HG03378 (cell line): ENCODE results near the gene DNAJC17.

Experiments used
- ATAC-seq: cut with Tn5 transposase; IDR thresholded peaks from one replicate; pipeline ENCODE4 v1.9.1; 2021; ENCODE audit warnings: mild to moderate bottlenecking, moderate library complexity; ENCODE audit not compliant: unreplicated experiment

DNAJC17 gene

GRCh38 chr15:40746916-40747418 lies 60.3 kb downstream of the DNAJC17 start:
- no peak for ATAC-seq

DNA sequence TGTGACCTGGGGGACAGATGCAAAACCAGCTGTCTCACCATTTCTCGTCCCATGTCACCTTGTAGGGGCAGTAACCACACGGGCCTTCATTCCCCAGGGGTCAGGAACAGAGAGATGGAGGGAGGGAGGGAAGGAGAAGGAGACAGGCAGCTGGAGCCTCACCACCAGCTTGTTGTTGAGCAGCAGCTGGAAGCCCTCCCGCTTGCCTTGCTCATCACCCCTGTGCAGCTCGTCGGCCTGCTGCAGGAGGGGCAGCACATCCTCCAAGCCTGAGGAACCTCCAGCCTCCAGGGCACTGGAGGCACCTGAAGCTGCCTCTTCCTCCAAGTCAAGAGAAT lies 62.5 kb downstream of the DNAJC17 start:
- no peak for ATAC-seq

DNA sequence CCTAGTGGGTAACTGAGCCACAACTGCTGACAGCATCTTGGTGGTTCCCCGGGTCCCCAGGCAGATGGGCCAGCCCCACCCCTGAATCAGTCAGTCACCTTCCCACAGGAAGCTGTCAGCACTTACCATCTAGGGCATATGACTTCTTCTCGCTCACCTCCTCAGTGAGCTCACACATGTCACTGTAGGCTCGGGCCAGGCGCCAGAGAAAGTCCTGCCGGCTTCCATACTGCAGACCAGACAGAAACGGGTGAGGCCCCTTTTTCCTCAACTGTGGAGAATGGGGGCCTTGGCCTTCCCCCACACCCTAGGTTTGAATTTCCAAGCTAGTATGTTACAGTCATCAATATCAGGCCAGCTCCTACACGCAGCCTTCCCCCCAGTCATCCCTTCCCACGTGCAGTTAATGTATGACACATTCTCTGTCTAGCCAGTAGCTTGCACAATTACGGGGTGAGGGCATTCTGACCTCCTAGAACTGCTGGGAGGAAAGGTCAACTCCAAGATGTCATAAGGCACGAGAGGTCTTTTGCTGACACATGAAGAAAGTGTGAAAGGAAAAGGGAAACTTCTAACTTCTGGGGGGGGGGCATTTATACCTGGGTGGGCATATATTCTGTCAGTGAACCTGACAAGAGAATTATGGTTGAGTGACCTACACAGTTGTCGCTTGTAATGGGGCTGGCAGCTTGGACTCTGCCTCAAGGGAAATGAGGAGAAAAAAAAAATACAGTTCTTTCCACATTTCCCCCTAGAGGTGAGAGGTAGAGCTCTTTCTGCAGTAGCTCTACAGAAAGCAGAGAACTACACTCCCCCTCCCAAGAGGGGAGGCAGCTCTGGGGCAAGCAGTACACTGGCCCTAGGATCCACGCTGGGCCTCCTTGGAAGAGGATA lies 63.1 kb downstream of the DNAJC17 start:
- no peak for ATAC-seq

GRCh38 chr15:40743485-40743901 lies 63.8 kb downstream of the DNAJC17 start:
- no peak for ATAC-seq

- no peak for ATAC-seq
Measured at GRCh38 chr15:40739854-40740253, 67.4 kb downstream of the DNAJC17 start.

DNA sequence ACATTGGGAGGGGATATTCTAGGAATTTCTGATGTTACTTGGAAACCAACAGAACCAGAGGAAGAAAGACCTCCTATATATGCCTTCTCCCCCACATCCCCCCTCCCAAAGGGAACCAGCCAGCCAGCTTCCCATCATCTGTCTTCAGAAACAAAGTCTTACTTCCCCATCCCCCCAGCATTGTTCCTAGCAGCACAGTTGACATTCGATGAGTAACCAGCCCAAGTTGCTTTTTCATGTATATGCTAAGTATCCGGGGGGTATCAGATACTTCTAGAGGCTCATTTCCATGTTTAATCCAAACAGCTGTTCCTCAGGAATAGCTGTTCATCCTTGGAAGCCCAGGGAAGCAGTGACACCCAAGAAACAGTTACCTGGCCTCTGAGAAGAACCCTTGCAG lies 68.2 kb downstream of the DNAJC17 start:
- ATAC-seq, result no peak

GRCh38 chr15:40737048-40737447 lies 70.2 kb downstream of the DNAJC17 start:
- no peak for ATAC-seq

DNA sequence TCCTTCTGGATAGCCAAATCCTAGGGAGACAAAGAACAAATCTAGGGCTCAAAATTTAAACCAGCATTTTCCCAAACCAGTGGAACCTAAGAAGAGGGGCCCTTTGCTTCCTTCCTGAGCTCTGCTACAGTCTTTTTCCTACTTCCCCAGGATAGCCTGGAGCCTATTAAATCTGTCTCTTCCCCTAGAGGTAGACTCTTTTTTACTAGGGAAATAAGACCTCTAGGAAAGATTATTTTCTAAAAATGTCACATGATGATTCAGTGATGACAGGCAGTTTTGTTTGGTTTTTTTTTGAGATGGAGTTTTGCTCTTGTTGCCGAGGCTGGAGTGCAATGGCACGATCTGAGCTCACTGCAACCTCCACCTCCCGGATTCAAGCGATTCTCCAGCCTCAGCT lies 70.7 kb downstream of the DNAJC17 start:
- no peak for ATAC-seq

DNA sequence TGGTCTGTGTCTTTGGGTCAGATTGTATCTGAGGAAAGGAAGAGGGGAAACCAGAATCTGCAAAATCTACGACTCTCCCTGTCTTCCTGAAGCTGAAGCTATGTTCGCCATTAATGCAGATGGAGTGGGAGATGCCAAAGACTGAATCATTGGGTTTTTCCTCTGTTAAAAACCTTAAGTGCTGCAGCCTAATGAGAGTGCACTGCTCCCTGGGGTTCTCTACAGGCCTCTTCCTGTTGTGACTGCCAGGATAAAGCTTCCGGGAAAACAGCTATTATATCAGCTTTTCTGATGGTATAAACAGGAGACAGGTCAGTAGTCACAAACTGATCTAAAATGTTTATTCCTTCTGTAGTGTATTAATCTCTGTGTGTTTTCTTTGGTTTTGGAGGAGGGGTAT lies 76.2 kb downstream of the DNAJC17 start:
- no peak for ATAC-seq

- no peak for ATAC-seq
Measured at GRCh38 chr15:40723919-40724318, 83.4 kb downstream of the DNAJC17 start.

- no peak for ATAC-seq
Measured at GRCh38 chr15:40722934-40723333, 84.3 kb downstream of the DNAJC17 start.

- no peak for ATAC-seq
Measured at GRCh38 chr15:40722354-40722753, 84.9 kb downstream of the DNAJC17 start.

- no peak for ATAC-seq
Measured at GRCh38 chr15:40721701-40722100, 85.6 kb downstream of the DNAJC17 start.

DNA sequence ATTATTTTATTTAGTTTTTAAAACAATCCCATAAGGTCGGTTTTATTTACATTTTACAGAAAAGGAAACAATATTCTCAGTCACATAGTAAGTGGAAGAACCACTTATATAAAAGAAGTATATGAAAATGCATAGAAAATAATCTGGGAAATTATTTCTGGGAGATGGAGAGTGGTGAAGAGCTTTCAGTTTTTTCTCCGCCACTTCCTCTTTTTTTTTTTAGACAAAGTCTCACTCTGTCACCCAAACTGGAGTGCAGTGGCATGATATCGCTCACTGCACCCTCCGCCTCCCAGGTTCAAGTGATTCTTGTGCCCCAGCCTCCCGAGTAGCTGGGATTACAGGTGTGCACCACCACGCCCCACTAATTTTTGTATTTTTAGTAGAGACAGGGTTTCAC lies 91.1 kb downstream of the DNAJC17 start:
- ATAC-seq, result no peak
